Measurements from ENCODE around the gene AQP10.
"Not testable (repeated sequence)": the region's sequence is repeated elsewhere in the genome, so short reads cannot be mapped to it uniquely, and the experiment has no call there.

The AQP10 gene

GRCh38 chr1:154346276-154346917 lies 25.5 kb downstream of the AQP10 start:
- DNase-seq: no peak

GRCh38 chr1:154347961-154348360 lies 27.1 kb downstream of the AQP10 start:
- DNase-seq: no peak

GRCh38 chr1:154348429-154349076 lies 27.7 kb downstream of the AQP10 start:
- DNase-seq: no peak

- no peak for DNase-seq
These were observed 28.2 kb downstream of the AQP10 start for GRCh38 chr1:154349121-154349520.

- no peak for DNase-seq
These were observed 29.5 kb downstream of the AQP10 start for GRCh38 chr1:154350383-154350782.

- no peak for DNase-seq
These were observed 30.6 kb downstream of the AQP10 start for GRCh38 chr1:154351363-154352068.

- DNase-seq: no peak
These were observed 31.3 kb downstream of the AQP10 start for GRCh38 chr1:154352245-154352580.

- peak; percentile 71 for DNase-seq
These were observed 31.9 kb downstream of the AQP10 start for GRCh38 chr1:154352581-154353459.

GRCh38 chr1:154353460-154353904 lies 32.6 kb downstream of the AQP10 start:
- peak; percentile 45 for DNase-seq

GRCh38 chr1:154353966-154354365 lies 33.1 kb downstream of the AQP10 start:
- no peak for DNase-seq

GRCh38 chr1:154358519-154358918 lies 37.6 kb downstream of the AQP10 start:
- no peak for DNase-seq

- no peak for DNase-seq
These were observed 39.4 kb downstream of the AQP10 start for GRCh38 chr1:154360288-154360687.

- DNase-seq: not testable (repeated sequence)
These were observed 40.0 kb downstream of the AQP10 start for GRCh38 chr1:154360881-154361280.

GRCh38 chr1:154361357-154361756 lies 40.5 kb downstream of the AQP10 start:
- DNase-seq: no peak

GRCh38 chr1:154371436-154371835 lies 50.5 kb downstream of the AQP10 start:
- no peak for DNase-seq

GRCh38 chr1:154373777-154374357 lies 53.0 kb downstream of the AQP10 start:
- not testable (repeated sequence) for DNase-seq

All from CD4-positive, alpha-beta T cell treated with Interleukin-6 for 4 hours (primary cell).